NCI-H187 treated with DMSO at 0.1 percent for 48 hours (cell line): ENCODE results near the gene ARHGEF26.

Source experiments
- DNase-seq: peaks from one replicate; lab custom pipeline; 2025; lab: John Stamatoyannopoulos, UW

Gene ARHGEF26

GRCh38 chr3:154119951-154120350 lies 1.2 kb upstream of the ARHGEF26 start:
- DNase-seq, result no peak

DNA sequence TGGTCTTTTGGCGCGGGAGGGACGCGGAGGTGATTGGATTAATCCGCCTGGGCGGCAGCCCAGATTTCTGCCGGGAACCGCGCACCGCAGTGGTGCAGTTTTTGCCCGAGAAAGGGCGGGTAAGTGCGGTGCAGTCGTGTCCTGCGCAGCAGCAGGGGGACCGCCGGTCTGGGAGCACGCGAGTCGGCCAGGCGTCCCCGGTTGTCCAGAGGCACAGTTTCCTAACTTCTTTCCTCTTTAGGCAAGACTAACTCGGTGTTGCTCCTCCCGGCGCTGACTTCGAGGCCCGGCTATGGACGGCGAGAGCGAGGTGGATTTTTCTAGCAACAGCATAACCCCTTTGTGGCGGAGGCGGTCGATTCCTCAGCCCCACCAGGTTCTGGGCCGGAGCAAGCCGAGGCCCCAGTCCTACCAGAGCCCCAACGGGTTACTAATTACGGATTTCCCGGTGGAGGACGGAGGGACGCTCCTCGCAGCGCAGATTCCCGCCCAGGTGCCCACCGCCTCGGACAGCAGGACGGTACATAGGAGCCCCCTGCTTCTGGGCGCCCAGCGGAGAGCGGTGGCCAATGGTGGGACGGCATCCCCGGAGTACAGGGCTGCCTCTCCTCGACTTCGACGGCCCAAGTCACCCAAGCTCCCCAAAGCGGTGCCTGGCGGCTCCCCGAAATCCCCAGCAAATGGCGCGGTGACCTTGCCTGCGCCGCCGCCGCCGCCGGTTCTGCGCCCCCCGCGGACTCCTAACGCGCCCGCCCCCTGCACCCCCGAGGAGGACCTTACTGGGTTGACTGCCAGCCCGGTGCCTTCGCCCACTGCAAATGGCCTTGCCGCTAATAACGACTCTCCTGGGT lies 736 bp downstream of the ARHGEF26 start:
- DNase-seq, result no peak

DNA sequence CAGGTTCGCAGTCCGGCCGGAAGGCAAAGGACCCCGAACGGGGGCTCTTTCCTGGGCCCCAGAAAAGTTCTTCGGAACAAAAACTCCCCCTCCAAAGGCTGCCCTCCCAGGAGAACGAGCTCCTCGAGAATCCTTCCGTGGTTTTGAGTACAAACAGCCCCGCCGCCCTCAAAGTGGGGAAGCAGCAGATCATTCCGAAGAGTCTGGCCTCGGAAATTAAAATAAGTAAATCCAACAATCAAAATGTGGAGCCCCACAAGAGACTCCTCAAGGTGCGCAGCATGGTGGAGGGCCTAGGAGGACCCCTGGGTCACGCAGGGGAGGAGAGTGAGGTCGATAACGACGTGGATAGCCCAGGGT lies 1.3 kb downstream of the ARHGEF26 start:
- no peak for DNase-seq

DNA sequence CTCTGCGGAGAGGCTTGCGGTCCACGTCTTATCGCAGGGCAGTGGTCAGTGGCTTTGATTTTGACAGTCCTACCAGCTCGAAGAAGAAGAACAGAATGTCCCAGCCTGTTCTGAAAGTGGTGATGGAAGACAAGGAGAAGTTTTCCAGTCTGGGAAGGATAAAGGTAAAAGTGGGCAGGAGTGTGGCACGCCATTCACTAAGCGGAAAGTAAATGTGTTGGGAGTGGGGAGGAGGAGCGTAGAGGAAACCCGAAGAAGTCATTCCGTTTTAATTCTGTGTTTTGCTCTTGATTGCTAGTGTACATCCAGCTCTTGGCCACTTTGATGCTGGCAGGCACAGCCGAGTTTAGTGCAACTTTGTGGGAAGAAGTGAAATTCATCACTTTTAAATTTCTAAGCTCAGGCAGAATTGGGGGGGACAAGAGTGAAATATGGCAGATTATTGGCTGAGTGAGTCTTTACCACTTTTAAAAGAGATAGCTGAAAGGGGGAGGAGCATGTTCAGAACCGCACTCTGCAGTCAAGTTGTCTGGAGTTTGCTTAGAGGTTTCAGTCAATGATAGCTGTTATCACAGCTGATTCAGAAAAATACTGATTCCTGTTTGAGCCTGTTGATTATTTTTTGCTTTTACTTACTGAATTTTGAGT lies 1.8 kb downstream of the ARHGEF26 start:
- DNase-seq, result no peak

- DNase-seq, result no peak
Observed at GRCh38 chr3:154123906-154124305, 2.7 kb downstream of the ARHGEF26 start.

- no peak for DNase-seq
Observed at GRCh38 chr3:154125378-154126030, 4.3 kb downstream of the ARHGEF26 start.

DNA sequence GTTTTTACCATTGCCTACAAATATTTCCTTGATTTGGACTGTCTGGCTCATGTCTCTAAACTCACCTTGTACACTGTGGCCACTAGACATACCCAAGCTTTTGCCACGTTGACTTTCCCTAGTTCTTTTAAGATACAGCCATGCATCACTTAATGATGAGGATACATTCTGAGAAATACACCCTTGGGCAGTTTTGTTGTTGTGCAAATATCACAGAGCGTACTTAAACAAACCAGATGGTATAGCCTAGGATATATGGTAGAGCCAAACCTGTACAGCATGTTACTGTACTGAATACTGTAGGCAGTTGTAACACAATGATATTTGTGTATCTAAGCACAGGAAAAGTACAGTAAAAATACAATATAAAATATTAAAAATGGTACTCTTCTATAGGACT lies 5.5 kb downstream of the ARHGEF26 start:
- DNase-seq, result no peak

- DNase-seq, result no peak
Observed at GRCh38 chr3:154129625-154130024, 8.4 kb downstream of the ARHGEF26 start.

GRCh38 chr3:154130540-154130939 lies 9.3 kb downstream of the ARHGEF26 start:
- DNase-seq, result no peak

GRCh38 chr3:154131830-154132229 lies 10.6 kb downstream of the ARHGEF26 start:
- no peak for DNase-seq

DNA sequence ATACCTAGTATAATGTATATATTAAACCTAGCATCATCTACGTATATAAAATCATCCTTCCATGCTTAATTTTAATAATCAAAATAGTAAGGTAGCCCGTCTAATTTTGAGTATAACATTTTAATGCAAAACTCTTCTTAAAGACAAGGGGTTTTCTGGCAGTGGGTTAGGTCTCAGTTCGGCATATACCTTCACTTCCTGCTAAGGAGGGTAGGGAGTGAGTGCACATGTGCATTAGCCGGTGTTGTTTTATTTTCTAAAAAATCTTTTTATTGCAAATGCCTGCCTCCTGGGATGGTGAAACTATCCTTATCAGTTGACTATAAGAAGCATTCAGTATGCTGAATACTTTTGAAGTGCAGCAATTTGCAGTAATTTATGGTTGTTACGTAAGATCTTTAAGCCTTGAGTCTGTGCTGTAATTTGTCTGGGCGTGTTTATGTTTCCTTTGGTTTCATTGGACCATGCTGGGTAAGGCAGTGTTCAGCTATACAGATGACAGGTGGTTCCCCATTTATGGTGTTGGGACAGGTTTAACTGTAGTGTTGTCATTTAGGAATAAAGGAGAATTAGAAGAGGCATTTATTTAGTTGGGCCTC lies 11.7 kb downstream of the ARHGEF26 start:
- no peak for DNase-seq

DNA sequence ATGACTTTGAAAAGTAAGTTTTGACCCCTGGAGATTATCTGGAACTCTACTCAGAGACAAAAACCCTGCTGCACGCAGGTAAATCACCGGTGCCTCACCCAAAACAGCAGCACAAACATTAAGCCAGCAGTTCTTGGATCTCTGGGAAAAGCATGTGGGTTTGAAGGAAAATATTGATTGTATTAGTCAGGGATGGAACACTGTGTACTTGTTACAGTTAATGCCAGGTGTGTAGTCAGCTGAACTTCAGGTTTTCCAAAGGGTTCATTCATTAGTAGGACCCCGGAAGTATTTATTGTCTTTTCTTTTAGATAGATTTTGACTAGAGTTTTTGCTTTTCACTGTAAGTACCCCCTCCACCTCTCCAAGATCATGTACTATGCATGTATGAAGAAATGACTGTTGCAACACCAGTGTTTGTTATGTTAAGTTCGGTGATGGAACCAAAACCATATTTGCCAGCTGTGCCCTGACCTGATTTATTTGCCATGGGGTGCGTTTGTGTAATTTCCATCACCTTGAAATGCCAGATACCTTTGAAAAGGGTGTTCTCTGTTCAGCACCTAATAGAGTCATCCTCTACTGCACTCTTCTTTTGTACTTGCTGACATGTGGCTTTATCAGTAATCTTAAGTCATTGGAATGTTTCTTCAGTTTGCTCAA lies 14.5 kb downstream of the ARHGEF26 start:
- no peak for DNase-seq

GRCh38 chr3:154137036-154137435 lies 15.8 kb downstream of the ARHGEF26 start:
- no peak for DNase-seq

GRCh38 chr3:154139996-154140436 lies 18.8 kb downstream of the ARHGEF26 start:
- DNase-seq, result no peak

DNA sequence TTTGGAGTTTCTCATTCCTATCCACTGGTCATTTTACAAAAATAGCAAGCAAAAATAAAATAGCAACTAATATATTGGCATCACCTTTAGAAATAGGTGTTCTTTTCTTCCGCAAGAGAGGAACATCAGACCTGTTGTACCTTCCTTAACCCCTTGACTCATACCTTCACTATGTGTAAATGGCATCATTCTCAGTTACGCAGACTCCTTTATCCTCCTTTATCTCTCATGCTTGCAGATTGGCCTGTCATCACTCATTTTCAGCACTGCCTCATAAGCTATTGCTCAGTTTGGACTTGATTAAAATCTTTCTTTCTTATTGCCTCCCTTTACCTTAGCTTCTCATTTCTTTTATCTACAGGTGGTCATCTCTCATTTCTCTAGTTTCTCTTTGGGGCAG lies 21.4 kb downstream of the ARHGEF26 start:
- DNase-seq, result no peak

DNA sequence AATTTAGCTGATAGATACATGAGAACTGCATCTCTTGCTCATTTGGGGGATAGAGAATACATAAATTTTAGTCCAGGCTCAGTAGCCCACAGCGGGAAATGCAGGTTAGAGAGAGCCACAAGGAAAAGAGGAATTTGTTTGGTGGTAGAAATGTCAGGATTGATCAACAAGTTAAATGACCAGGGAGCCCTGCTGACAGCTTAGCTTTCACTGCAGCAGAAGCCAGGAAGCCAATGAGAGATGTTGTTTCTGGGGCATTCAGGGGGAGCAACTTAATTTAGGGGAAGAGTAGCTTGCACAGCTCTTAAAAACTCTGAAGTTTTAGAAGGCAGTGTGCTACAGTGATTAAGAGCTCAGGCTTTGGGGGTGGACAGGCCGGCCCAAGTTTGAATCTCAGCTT lies 22.7 kb downstream of the ARHGEF26 start:
- DNase-seq, result no peak

DNA sequence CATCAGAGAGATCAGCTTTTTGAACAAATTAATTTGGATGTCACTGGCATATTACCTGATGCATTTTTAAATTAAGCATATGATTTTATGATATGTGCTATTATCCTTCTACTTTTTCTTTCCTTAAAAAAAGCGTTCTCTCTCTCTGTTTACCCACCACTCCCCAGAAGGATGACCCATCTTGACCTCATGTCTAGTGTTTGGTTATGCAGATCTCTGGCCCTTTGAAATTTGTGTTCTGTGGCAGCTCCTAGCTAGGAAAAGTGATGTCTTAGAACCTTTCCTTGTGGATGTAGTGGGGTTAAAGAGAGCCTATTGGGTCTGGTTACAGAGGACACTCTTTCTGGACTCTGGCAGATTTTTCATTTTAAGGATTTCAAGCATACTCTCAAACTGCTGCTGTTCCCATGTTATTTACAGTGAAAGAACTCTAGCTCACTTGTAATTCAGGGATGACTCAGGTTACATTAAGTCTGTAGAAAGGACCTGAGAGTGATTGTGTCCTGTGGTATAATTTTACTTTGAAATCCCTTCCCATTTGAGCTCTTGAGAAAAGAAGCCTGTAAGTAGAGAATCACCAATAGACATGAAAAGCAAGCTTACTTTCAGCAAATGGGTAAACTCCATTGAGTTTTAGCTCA lies 23.8 kb downstream of the ARHGEF26 start:
- no peak for DNase-seq

DNA sequence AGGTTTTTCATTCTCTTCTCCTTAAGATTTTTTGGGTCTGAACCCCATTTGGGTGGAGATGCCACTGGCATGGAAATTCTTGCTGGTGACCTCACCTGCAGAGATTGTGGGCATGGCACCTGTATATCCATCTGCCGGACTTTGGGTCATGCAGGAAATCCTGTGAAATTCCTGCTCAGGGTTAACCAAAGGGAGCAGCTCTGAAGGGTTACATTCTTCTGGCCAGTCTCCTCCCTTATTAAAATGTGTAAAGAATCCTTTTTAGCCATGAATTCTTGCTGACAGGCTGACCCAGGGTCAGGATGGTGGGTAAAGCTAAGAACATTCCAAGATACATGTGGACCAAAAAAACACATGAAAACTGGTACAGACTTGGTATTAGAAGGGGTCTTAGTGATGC lies 27.4 kb downstream of the ARHGEF26 start:
- DNase-seq, result no peak

GRCh38 chr3:154149286-154149685 lies 28.1 kb downstream of the ARHGEF26 start:
- no peak for DNase-seq

GRCh38 chr3:154151969-154152368 lies 30.8 kb downstream of the ARHGEF26 start:
- no peak for DNase-seq

DNA sequence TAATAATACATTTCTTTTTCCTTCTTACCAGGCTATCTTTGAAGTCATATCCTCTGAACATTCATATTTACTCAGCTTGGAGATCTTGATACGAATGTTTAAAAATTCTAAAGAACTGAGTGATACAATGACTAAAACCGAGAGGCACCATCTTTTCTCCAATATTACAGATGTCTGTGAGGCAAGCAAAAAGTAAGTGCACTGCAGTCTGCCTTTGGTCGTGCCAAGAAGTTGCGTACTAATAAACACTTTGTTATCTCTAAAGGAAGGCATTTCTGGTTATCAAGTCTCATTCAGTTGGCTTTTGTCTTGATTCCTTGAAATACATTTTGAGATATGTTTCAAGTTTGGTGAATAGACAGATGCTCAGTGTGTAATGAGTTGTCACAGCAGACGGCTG lies 31.6 kb downstream of the ARHGEF26 start:
- no peak for DNase-seq

DNA sequence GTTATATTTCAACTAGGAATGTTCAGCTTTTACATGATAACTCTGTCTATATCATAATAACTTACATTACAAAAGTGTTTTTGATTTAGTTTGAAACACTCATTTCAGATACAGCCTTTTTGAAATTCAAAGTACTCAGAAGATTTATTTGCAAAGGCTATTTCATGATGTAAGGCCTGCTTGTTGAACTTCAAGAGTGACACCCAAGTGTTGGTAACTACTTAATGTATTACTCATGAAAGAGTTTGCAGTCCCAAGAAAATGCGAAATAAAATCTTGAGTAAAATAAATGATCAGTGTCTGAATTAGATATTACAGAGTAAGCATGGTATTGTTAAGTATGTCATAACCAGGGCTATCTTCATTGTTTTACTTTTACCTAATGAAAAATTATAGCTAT lies 35.3 kb downstream of the ARHGEF26 start:
- no peak for DNase-seq
